BJ (cell line): ENCODE results near the gene NIN. TPM values are rescaled to one million over a fixed set of nuclear protein-coding genes. Genes with fewer than 3 reads are reported as not detected.

Source experiments
- CTCF ChIA-PET: fragments of 350-600 bp; formaldehyde crosslinking; extraction: SDS; loops from one replicate; lab custom pipeline; 2021; ENCODE audit warnings: antibody characterized with exemption, inconsistent platforms; lab: Yijun Ruan, JAX
- POLR2A ChIA-PET: fragments of 300-600 bp; sonication (Branson Sonifier 250); formaldehyde crosslinking; extraction: SDS; loops from one replicate; lab custom pipeline; 2021; ENCODE audit warnings: antibody characterized with exemption; lab: Charles Lee
- DNase-seq: peaks from one replicate; pipeline ENCODE4 v3.0.0-alpha.2; 2011; ENCODE audit warnings: low read depth
- H3K27me3 ChIP-seq: 2 replicates; pipeline ENCODE4 v1.6.0; 2011; ENCODE audit warnings: low read length; ENCODE audit not compliant: control insufficient read depth, insufficient read depth
- H3K36me3 ChIP-seq: 2 replicates; pipeline ENCODE4 v1.5.1; 2011; ENCODE audit warnings: low read length; ENCODE audit not compliant: control insufficient read depth, insufficient read depth
- H3K4me3 ChIP-seq: 2 replicates; pipeline ENCODE4 v1.5.1; 2011; ENCODE audit warnings: low read depth, mild to moderate bottlenecking, control low read depth, low read length
- polyA plus RNA-seq: library from polyadenylated mRNA; depleted of rRNA; stranded (reverse); fragments of >200 nt; gene quantifications from 2 replicates; pipeline ENCODE4 v1.2.3, GENCODE V29; 2011
- TF ChIP-seq, protein P1 (sequence below): IDR thresholded peaks from 2 replicates; pipeline ENCODE4 v1.5.1; 2011; ENCODE audit warnings: low read depth, mild to moderate bottlenecking, control low read depth, inconsistent platforms, low read length, moderate library complexity; ENCODE audit not compliant: insufficient read depth

NIN gene
- polyA plus RNA-seq, 1 experiment = 11.4 TPM

DNA sequence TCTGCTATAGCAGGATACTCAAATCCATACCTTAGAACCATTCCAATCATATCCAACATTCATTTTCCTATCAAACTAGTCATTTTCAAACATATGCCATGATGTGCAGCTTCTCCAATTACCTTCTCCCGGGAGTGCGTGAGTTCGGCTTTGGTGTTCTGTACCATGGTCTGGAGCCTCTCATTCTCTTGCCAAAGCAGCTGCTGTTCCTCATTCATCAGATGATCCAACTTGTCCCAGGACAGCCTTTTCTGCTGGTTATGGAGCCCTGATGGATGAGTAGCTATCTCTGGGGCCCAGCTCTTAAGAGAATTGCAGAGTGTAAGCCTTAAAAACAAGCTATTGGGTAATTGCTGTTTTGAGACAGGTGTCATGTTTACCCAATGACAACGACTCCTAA, 91.8 kb downstream of the NIN start:
- POLR2A ChIA-PET = interaction anchor here (0.6 kb wide), 1 partner anchor 24 kb away, joined by 3 read pairs; no protein-coding TSS in a partner anchor

DNA sequence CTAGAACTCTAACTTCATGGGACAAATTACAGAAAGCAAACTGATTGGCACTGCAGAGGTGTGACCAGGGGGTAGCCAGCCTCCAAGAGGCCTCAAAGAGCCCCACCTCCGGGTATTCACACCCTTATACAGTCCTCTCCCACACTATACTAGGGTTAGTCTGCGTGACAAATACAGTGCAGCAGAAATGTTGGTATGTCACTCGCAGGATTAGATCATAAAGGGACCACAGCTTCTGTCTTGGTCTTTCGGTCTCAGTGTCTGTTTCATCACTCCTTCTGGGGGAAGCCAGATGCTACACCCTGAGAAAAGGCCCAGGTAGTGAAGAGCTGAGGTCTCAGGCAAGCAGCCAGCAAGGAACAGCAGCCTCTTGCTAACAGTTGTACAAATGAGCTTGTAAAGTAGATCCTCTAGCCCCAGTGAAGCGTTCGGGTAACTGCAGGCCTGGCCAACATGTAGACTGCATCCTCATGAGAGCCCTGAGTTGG, 94.0 kb downstream of the NIN start:
- CTCF ChIA-PET = interaction anchor here (1.6 kb wide), 2 partner anchors 8 to 36 kb away, joined by 5 read pairs; no protein-coding TSS in a partner anchor
- Histone ChIP-seq H3K4me3 (no peak overlapping the region), H3K27me3 (no peaks in the 10 kb centered on the region), H3K36me3 (peaks cover 3% of the 10 kb centered on the region; the same call in 1 of the 2 replicates)
- POLR2A ChIA-PET = no interaction called here
- DNase-seq = no peak
- TF ChIP-seq, protein P1, sequence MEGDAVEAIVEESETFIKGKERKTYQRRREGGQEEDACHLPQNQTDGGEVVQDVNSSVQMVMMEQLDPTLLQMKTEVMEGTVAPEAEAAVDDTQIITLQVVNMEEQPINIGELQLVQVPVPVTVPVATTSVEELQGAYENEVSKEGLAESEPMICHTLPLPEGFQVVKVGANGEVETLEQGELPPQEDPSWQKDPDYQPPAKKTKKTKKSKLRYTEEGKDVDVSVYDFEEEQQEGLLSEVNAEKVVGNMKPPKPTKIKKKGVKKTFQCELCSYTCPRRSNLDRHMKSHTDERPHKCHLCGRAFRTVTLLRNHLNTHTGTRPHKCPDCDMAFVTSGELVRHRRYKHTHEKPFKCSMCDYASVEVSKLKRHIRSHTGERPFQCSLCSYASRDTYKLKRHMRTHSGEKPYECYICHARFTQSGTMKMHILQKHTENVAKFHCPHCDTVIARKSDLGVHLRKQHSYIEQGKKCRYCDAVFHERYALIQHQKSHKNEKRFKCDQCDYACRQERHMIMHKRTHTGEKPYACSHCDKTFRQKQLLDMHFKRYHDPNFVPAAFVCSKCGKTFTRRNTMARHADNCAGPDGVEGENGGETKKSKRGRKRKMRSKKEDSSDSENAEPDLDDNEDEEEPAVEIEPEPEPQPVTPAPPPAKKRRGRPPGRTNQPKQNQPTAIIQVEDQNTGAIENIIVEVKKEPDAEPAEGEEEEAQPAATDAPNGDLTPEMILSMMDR = no peak

More for the DNA sequence above, 91.8 kb downstream of the NIN start:
- H3K36me3 ChIP-seq = 0 out of 2 replicates have a peak, but pooled peaks cover 2% of the 10 kb centered on the region
- CTCF ChIA-PET = no interaction called here
- H3K27me3 ChIP-seq = no peaks in the 10 kb centered on the region
- H3K4me3 ChIP-seq = no peak overlapping the region
- no peak for DNase-seq
- TF ChIP-seq, protein P1 = no peak

DNA sequence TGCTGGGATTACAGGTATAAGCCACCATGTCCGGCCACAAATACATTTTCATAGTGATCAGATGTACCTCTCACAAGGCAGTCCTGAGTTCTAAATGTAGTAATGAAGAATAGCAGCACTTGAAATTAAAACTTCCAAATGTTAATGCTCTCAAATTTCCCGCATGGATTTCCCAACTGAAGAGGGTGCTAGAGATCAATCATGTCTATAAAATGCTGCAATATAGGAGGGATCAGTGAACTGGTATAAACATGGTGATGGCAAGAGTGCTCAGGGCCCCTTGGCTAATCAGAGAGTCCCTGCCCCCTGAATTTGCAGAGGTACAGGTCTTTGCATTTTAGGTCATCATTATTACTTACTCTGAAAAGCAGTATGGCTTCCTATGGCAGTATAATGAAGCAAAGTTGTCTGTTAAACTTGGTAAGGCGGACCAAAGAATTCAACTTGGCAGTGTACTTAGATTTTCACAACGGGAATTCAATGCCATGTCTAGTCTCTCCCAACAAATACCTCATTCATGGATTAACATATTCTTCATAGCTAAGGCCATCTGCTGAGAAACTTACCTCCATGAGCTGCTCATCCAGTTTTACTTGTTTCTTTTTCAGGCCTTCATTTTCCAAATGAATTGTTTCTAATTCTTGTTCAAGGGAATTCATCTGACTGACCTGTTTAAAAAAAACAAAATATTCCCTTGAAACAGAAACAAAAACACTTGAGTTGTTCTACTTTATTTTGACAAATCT, 95.8 kb downstream of the NIN start:
- ChIA-PET CTCF (interaction anchor here (1.3 kb wide), 1 partner anchor 57 kb away, joined by 4 read pairs; no protein-coding TSS in a partner anchor), POLR2A (no interaction called here)
- Histone ChIP-seq H3K36me3 (peaks cover 3% of the 10 kb centered on the region; the same call in 1 of the 2 replicates), H3K27me3 (no peaks in the 10 kb centered on the region), H3K4me3 (no peak overlapping the region)
- TF ChIP-seq, protein P1 = no peak
- no peak for DNase-seq

DNA sequence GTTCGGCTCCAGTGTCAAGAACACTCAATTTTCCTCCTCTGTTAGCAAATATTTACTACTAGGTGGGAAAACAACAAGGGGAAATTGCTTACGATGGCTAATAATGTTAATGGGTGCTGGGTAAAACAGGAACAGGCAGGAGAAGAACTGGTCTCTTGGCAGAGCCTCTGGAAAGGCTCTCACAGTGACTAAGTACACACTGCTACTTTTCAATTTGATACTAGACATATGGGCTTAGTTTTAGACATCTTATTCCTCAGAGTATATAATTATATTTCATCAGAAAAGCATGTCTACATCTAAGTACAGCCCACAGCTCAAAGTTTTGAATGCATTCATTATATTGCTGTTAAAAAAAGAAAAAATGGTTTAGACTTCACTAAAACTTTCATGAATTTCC, 97.5 kb downstream of the NIN start:
- H3K4me3 ChIP-seq = no peak overlapping the region
- ChIA-PET POLR2A (interaction anchor here (0.7 kb wide), 1 partner anchor 26 kb away, joined by 3 read pairs; no protein-coding TSS in a partner anchor), CTCF (interaction anchor here (1.2 to 1.5 kb wide), 3 partner anchors 12 to 55 kb away, joined by 3 to 4 read pairs (median 4); no protein-coding TSS in a partner anchor)
- no peaks in the 10 kb centered on the region for H3K27me3 ChIP-seq
- TF ChIP-seq, protein P1 = no peak
- peaks cover 7% of the 10 kb centered on the region; the same call in 1 of the 2 replicates for H3K36me3 ChIP-seq
- no peak for DNase-seq

DNA sequence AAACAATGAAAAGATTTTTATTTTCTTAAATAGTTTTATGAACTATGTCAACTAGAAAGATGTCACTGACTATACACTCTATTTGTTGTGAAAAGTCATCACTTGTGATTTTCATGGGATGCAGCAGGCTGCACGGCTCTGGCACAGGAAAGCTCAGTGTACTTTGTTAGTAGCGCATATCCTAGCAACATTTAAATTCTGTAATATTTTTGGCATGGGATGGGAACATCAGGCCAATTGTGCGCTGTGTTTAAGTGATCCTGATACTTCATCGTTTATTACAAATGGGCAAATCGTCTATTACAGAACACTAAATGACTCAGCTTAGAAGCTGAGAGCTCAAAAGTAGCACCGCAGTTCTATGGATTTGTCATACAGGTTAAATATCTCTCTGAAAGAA, 102.1 kb downstream of the NIN start:
- TF ChIP-seq, protein P1 = no peak
- H3K27me3 ChIP-seq = no peaks in the 10 kb centered on the region
- H3K4me3 ChIP-seq = no peak overlapping the region
- CTCF ChIA-PET = interaction anchor here (0.6 to 1.9 kb wide), 5 partner anchors 9 to 128 kb away, joined by 3 to 6 read pairs (median 3); no protein-coding TSS in a partner anchor
- POLR2A ChIA-PET = no interaction called here
- peaks cover 7% of the 10 kb centered on the region; the same call in 1 of the 2 replicates for H3K36me3 ChIP-seq
- DNase-seq = no peak
